ENCODE measurements around the gene FNIP2.

- no peak for TF ChIP-seq POLR2A (IDR thresholded peaks at IDR 0.05)
- TF ChIP-seq CTCF (IDR thresholded peaks at IDR 0.05) = no peak
These were observed 48.9 kb downstream of the FNIP2 start for GRCh38 chr4:158817562-158818296.
